ENCODE measurements around the gene KCNMA1.

The KCNMA1 gene

DNA sequence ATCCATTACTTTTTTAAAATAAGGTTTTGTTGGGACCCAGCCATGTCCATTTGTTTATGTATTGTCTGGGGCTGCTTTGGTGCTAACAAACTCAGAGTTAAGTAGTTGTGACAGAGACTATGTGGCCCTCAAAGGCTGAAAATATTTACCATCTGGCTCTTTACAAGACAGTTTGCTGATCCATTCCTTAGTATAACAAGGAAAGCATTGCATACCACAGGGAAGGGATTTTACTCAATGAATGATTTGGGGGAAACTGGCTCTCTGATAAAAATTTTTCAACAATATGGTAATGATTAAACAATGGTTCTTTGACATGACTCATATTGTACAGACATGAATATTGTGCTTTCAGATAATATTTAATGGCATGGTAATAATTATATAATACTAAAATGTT, 738.1 kb downstream of the KCNMA1 start:
- no peak for DNase-seq

DNA sequence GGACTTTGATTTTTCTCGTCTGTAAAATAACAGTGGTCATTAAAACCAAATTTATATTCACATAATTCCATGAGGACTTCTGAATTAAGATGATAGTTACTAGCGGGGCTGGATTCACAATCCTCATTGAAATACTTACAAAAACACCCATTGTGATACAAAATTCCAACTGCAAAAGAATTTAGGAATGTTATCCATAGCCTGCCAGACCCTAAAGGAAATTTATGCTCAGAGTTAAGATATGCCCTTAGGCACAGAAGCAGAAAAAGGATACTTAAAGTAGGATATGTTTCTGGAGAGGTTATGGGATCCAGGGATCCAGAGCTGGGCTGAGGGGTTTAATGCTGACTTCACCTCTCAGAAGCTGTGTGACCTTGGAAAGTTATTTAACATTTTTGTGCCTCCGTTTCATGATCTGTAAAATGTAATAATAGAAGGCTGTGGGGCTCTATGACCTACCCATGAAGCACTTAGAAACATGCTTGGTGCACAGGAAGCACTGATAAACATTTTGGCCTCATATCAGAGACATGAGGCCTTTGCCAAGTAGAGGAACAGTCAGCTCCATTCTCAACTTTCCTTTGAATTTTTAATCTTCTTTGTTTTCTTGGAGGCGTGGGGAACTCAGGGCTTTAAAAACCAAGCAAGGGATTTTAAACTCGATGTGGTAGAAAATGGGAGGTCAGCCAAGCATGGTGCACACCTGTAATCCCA, 744.7 kb downstream of the KCNMA1 start:
- DNase-seq, result no peak

DNA sequence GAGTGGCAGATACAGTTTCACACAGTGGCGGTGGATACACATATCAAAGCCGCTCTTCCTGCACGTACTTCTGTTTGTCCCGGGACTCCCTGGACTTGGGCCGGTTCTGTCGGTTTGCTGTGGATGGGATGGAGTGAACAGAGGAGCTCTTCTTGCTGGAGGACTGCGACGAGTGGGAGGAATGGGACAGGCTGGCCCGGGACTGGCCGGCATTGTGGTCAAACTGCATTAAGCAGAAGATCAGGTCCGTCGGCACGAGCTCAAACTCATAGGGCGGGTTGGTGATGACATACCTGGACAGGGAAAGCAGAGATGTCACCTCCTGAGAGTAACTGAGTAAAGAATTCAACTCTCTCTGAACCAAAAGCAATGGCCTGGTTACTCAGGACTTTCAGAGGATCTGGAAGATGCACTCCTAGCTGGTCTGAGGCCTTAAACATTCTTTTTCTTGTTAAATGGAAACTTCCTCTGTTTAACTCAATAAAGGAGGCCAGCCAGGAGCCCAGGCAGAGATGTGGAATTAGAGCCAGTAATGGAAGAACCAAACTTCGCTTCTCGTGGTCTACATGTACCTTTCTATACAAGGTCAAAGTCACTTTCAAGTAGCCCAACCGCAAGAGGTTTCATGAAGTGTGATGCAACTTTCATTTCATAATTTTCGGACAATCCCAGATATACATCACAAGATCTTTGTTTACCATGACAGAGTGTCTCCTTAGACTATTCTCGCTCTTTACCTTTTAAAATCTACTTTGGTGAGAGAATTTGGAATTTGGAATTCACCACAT, 750.2 kb downstream of the KCNMA1 start:
- no peak for DNase-seq

DNA sequence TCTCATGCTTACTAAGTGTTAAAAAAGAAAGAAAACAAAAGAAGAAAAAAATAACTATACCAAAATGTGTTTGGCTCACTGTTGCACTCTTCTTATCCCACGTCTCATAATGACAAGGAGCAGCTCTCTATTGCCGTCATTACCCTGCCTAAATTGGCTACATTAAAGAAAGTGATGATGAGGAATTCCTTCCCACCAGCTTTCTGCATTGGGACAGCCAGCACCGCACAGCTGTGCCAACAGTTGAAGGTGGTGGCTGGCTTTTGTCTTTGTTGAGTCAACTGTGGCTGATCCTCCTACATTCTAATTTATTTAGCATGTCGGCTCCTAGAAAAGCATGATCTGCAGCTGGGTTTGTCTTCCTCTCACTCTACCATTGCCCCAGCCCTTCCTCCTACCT, 751.8 kb downstream of the KCNMA1 start:
- DNase-seq, result peak; percentile 24

DNA sequence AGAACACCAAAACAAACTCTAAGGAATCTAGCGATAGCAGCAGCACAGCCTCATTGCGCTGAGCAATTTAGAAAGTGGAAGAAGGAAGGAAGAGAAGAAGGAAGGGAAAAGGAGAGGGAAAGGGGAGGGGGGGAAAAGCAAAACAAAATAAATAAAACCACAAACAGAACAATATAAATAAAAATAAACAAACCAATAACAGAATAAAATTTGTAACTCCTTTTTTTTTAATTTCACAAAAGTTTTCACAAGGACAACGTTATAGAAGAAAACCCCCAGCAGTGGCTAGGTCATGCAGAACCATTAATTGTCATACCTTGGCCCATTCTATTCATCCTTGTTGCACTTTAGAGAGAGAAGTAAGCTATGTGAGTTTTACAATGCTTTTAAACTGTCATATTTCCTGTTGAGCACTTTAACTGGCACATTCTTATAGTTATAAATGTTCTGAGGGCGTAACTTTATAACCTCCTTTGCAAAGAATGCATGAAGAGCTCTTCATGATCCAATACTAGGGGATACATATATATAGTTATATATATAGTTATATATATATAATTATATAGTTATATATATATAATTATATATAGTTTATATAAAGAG, 752.8 kb downstream of the KCNMA1 start:
- no peak for DNase-seq

GRCh38 chr10:76883596-76883995, 754.0 kb downstream of the KCNMA1 start:
- DNase-seq, result no peak

- no peak for DNase-seq
These were observed 754.8 kb downstream of the KCNMA1 start for GRCh38 chr10:76882796-76883195.

GRCh38 chr10:76882245-76882644, 755.4 kb downstream of the KCNMA1 start:
- no peak for DNase-seq

- no peak for DNase-seq
These were observed 756.0 kb downstream of the KCNMA1 start for GRCh38 chr10:76881477-76882220.

- DNase-seq, result no peak
These were observed 756.7 kb downstream of the KCNMA1 start for GRCh38 chr10:76880931-76881330.

GRCh38 chr10:76879116-76879913, 758.3 kb downstream of the KCNMA1 start:
- peak; percentile 11 for DNase-seq

DNA sequence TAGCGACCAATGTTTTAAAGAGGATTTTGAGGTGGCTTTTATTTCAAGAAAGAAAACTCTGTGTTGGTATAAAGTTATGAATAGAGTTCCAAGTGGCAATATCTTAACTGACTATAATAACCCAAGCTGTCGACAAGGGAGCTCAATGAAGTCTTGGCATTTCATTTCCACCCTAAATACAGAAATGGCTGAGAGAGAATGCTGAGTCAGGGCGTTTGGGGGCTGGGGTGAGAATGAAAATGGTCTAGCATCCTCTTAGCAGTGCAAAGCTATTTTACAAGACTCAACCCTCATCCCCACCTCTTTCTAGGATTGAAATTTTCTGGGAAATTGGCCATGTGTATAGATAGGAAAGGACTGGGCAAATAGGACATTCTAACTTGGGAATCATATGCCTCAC, 759.1 kb downstream of the KCNMA1 start:
- no peak for DNase-seq

DNA sequence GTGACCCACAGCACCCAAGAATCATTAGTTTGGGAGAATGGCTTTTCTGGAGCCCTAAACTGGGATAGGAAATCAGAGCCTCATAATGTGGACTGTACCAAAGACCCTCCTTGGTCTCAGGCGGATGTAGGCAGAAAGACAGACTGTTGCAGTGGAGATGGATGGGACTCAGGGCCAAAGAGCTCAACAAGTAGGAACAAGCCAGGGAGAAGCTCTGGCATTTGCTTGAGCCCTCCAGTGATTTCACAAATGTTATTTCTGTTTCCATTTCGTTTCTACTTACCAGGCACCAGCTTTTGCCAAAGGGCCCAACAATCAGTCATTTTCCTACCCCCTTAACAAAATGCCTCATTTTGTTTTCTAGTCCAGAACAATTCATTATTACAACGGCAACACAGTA, 762.7 kb downstream of the KCNMA1 start:
- no peak for DNase-seq

DNA sequence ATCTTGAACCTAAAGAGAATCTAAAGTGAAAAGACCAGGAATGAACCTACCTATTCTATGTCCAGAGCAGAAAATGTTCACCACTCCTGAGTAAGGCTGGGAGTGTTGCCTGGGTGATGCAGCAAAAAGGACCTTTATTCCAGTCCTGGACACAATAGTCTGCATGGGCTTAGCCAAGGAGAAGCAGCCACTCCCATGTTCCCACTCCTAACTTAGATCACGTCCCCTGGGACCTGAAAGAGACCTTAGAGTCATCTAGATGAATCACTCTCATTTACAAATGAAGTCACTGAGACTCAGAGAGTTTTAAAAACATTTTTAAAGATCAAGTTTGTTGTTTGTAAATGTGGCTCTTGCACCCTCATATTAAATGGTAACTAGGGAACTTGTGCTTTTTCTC, 763.4 kb downstream of the KCNMA1 start:
- no peak for DNase-seq

DNA sequence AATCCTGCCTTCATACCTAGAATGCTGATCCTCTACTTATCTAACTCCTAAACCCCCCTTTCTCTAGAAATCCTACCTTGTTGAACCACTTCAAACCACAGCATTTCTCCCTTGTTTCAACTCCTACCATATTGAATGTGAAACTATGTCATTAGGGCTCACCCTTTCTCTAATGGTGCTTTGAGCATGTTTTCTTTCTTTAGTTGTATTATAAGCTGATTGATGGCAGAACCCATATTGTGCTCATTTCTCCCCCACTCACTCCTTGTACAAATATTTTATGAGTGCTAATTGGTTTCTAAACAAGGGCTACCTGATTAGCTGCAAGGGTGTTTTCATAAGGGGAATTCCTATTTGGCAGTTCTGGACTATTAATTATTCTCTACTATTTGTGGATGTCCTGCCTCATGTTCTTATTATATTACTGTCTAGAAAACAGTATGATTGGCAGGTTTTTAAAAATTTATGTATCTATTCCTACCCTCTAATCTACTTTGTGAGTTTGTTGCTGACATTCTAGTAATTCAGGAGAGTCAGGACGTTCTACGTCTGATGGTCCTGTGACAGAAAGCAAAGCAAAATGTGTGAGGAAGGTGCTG, 765.8 kb downstream of the KCNMA1 start:
- DNase-seq, result no peak

DNA sequence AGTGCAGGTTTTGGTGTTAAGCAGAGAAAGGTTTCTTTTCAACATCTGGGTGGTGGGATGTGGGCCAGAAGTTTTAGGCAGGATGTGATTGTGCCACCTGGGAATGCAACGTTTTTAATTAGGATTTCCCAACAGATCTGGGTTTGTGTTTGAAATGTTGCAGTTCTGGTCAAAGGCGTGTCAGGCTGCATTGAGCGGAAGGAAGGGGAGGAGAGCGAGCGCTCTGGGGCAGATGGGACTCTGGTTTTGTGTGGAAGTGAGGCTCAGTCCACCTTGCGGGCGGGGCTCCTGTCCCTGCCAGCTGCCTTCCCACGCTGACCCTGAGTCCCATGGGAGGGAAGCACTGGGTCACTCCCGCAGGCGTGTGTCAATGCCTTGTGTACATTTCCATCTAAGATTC, 767.7 kb downstream of the KCNMA1 start:
- no peak for DNase-seq

DNA sequence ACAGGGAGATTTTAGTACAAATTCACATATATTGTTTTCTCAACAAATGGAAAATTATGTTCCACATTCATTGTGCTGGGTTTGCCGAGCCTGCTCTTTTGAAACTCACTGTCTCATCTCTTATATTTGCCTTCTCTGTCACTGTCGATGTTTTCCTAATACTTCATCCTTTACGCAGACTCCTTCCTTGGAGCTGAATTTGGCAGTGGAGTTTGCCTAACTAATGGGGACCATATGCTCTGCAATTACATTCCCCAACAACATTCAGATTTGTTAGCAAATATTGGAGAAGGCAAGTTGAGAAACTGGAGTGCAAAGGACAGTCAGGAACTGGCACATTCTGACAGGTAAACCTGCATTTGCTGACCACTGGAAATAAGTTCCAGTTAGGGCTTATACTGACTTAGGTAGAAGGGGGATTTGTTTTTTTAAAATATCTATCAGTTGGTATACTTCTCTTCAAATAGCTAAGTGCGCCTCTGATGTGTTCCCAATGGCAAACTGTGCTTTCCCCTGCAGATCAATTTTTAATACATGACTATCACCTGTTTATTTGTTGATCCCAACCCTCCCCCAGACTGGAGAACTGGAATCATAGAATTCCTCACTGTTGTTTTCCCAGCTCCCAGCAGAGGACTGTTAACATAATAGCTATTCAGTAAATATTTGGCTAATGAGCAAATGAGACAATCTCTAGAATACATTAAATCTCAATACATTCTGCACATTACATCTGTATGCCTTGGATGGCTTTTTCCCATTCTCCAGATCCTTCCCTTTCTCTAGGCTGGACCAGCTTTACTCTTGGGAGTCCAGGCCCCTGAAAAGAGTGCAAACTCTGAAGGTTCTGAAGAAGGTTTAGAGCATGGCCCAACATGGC, 769.3 kb downstream of the KCNMA1 start:
- DNase-seq, result no peak

DNA sequence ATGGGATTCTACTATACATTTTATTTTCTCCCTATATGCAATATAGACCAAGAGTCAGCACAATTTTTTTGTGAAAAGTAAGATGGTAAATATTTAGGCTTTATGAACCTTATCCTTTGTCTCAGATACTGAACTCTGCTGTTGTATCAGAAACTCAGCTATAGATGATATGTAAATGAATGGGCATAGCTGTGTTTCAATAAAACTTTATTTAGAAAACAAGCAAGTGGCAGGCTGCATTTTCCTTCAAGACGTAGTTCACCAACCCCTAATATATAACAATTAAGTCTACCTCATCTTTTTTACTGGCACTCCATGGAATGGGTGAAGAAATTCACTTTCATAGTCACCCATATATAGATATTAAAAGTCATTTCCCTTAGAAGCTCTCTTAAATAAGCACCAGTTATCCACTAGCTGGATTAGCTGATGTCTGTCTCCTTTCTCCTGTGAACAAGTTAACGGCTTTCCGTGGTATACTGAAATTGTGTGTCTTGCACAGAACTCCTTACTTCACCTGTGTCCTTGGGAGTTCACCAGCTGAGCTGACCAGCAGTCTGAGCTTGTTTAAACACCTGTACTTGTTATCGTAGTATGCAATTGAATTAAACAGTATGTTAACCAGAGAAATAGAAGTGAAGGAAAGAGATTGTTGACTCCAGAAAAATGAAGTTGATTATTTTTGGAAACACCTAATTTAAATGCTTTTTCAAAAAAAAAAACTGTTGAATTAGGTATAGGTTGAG, 770.6 kb downstream of the KCNMA1 start:
- DNase-seq, result no peak

GRCh38 chr10:76864922-76865321, 772.7 kb downstream of the KCNMA1 start:
- DNase-seq, result no peak

- DNase-seq, result no peak
These were observed 778.9 kb downstream of the KCNMA1 start for GRCh38 chr10:76858721-76859120.

Measured in NCI-H1092 (cell line).